HG03469 (cell line): ENCODE measurements around the gene RPEL1.
"Not testable (repeated sequence)": the region's sequence is repeated elsewhere in the genome, so short reads cannot be mapped to it uniquely, and the experiment has no call there.

Source experiments
- ATAC-seq: cut with Tn5 transposase; IDR thresholded peaks from one replicate; pipeline ENCODE4 v1.9.1; 2021; ENCODE audit warnings: mild to moderate bottlenecking, moderate library complexity, moderate number of reproducible peaks; ENCODE audit not compliant: unreplicated experiment

Gene RPEL1

DNA sequence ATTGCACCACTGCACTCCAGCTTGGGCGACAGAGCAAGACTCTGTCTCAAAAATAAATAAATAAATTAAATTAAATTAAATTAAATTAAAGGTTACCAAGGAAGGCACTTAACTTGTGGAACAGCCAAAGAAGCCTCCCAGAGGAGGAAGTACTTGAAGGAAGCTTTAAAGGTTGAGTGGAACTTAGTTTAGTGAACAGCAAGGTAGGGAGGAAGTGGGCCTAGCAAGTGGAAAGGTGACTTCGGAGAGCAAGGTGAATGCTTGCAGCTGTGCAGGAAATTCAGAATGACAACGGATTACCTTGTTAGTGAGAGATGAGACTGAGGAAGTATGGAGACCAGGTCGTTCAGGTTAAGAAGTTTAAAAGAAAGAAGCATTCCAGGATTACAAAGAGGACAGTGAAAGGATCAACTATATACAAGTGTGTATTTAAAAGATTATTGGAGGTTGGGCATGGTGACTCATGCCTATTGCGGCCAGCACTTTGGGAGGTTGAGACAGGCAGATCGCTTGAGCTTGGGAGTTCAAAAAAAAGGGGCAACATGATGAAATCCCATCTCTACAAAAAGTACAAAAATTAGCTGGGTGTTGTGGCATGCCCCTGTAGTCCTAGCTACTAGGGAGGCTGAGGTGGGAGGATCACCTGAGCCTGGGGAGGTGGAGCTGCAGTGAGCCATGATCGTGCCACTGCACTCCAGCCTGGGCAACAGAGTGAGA is 12.8 kb upstream of the RPEL1 start:
- no peak for ATAC-seq

DNA sequence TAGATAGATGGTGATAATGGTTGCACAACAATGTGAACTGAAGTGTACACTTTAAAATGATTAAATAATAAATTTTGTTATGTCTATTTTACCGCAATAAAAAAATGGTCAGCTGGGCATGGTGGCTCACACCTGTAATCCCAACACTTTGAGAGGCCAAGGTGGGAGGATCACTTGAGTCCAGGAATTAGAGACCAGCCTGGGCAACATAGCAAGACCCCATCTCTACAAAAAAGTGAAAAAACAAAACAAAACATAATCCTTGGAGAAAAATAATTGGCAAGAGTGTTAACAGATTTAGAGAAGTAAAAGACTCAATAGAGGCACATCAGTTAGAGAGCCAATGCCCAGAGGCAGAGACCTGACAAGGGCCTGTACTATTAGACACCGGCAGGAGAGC is 9.9 kb upstream of the RPEL1 start:
- no peak for ATAC-seq

DNA sequence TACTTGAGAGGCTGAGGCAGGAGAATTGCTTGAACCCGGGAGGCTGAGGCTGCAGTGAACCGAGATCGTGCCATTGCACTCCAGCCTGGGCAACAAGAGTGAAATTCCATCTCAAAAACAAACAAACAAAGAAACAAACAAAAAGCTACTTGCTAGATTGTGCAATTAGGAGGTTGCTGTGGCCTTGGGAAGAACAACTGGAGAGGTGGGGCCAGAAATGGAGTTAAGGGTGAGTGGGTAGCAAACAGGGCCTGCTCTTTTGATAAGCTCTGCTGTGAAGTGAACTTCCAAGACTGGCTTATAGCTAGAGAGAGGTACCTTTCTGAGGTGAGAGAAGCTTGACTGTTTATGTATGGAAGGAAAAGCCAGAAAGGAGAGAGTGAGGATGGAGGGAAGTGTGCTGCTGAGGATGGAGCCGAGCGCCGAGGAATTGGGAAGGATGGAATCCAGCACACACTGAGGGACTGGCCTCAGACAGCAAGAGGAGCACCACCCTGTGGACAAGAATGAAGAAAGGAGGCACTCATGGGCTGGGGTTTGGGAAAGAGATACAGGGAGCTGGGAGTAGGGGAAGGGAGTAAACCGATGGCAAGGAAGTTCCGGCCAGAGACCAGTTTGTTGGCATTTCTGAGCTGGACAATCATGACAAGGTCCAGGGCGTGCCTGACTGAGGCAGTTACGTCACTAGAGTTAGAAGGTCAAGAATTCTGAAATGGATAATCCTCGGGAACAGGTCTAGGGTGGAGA is 7.0 kb upstream of the RPEL1 start:
- ATAC-seq, result no peak

GRCh38 chr10:103241262-103242011 is 4.2 kb upstream of the RPEL1 start:
- no peak for ATAC-seq

- peak; percentile 46 for ATAC-seq
These were observed 918 bp upstream of the RPEL1 start for GRCh38 chr10:103244666-103245271.

GRCh38 chr10:103246324-103246723 is 637 bp downstream of the RPEL1 start:
- no peak for ATAC-seq

DNA sequence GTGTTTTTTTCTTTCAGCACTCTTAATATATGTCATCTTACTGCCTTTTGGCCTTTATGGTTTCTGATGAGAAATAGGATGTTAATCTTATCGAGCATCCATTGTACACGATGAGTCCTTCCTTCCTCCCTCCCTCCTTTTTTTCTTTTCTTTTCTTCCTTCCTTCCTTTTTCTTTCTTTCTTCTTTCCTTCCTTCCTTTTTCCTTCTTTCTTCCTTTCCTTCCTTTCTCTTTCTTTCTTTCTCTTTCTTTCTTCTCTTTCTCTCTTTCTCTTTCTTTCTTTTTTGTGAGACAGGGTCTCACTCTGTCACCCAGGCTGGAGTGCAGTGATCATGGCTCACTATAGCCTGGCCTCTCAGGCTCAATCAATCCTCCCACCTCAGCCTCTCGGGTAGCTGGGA is 8.4 kb downstream of the RPEL1 start:
- no peak for ATAC-seq

- ATAC-seq, result no peak
These were observed 9.0 kb downstream of the RPEL1 start for GRCh38 chr10:103254538-103255325.

GRCh38 chr10:103256613-103257012 is 10.9 kb downstream of the RPEL1 start:
- no peak for ATAC-seq

DNA sequence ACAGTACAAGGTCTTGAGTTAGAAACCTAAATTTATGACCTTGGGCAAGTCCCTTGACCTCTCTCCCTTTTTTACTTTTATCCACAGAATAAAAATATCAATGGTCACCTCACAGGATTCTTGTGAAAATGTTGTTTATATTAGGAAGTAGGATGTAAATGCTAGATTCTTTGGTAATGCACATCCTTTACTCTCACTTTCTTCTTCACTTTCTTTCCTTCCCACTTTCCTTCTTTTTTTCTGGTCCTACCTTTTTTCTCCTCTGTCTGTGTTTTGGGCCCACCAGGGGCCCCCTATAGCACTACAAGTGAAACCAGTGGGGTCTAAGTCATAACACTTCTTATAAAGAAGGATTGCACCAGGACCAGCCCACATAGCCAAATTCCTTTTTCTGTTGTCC is 12.1 kb downstream of the RPEL1 start:
- ATAC-seq, result no peak

GRCh38 chr10:103258928-103259327 is 13.2 kb downstream of the RPEL1 start:
- not testable (repeated sequence) for ATAC-seq

GRCh38 chr10:103259989-103260388 is 14.3 kb downstream of the RPEL1 start:
- no peak for ATAC-seq

GRCh38 chr10:103262229-103262628 is 16.5 kb downstream of the RPEL1 start:
- no peak for ATAC-seq

DNA sequence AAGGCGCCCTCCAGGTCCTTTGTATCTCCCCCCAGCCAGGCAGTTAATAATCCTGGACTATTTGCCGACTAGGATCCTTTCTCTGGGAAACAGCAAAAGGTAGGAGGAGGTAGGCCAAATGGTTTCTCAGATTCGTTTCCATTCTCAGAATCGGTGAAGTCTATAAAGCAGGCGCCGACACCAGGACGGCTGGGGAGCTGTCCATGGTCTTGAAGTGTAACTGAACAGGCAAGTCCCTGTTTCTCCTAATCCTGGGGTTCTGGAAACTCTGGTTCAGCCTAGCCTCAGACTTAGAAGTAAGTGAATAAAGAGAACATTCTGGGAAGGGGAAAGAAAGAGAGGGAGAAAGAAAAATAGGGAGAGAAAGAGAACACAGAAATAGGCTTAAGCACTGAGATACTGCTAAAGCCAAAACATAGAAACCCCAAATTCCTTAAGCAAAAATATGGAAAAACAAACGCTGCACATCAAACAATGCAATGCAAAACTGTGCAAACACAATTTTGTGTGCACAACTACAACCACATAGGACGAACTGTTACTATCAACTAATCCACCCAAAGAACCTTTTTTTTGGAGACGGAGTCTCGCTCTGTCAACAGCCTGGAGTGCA is 20.1 kb downstream of the RPEL1 start:
- no peak for ATAC-seq

DNA sequence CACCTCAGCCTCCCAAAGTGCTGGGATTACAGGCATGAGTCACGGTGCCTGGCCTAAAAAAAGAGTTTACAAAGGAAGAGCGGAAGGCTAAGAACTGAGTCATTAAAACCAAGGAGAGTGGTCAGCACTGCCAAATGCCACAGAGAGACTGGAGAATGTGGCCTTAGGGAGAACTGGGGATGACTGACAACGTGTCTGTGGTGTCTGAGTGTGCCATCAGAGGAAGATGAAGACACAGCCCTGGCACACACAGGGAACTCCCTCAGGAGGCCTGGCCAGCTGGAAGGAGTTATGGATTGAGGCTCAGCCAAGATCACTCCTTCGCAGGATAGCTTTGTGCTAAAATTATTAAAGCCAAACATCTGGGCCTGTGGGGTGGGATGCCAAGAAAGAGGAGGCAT is 27.4 kb downstream of the RPEL1 start:
- ATAC-seq, result no peak

DNA sequence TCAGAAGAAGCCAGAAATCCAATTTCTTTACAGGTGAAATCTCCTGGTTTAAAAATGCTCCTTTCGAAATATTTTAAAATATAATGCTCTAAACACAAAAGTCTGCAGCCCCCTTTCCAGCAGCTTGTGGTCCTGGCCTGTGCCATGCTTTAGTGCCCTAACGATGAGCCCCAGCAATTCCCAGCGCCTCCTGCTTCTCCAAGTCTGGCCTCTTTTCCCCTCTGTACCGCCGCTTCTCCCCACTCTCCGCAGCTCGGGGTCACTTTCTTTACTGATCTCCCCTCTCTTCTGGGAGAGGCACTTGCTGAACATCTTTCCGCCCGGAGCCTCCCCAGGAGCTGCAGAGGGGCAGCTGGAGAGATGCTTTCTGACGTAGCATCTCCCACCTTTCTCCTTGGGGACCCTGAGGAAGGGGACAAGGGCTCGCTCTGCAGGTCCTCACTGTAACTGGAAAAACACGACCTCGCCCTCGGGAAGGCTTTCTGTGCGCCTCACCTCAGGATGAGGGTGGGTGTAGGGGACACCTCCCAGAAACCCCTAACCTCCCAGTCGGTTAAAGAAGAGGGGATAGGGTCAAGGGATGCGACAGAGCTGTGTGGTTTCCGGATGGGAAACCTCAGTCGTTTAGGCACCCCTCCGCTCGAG is 30.7 kb downstream of the RPEL1 start:
- no peak for ATAC-seq

DNA sequence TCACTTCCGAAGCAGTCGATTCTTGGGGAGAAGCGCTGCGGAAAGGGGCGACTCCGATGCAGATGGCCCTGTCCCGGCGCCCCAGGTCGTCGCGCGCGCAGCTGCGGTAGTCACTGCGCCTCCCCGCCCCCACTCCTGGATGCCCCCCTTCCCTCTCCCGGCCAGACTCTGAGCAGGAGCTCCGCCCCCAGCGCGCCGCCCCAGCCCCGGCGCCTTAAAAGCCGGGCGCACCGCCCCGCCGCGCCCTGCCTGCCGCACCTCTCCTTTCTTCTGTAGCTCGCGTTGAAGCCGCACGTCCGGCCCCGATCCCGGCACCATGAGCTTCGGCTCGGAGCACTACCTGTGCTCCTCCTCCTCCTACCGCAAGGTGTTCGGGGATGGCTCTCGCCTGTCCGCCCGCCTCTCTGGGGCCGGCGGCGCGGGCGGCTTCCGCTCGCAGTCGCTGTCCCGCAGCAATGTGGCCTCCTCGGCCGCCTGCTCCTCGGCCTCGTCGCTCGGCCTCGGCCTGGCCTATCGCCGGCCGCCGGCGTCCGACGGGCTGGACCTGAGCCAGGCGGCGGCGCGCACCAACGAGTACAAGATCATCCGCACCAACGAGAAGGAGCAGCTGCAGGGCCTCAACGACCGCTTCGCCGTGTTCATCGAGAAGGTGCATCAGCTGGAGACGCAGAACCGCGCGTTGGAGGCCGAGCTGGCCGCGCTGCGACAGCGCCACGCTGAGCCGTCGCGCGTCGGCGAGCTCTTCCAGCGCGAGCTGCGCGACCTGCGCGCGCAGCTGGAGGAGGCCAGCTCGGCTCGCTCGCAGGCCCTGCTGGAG is 31.4 kb downstream of the RPEL1 start, which contains the start of gene INA:
Gene INA (plus strand): TSS at position 243 of the 817 bp plus-strand sequence. CDS start 74 bp downstream, at position 317.
- no peak for ATAC-seq

DNA sequence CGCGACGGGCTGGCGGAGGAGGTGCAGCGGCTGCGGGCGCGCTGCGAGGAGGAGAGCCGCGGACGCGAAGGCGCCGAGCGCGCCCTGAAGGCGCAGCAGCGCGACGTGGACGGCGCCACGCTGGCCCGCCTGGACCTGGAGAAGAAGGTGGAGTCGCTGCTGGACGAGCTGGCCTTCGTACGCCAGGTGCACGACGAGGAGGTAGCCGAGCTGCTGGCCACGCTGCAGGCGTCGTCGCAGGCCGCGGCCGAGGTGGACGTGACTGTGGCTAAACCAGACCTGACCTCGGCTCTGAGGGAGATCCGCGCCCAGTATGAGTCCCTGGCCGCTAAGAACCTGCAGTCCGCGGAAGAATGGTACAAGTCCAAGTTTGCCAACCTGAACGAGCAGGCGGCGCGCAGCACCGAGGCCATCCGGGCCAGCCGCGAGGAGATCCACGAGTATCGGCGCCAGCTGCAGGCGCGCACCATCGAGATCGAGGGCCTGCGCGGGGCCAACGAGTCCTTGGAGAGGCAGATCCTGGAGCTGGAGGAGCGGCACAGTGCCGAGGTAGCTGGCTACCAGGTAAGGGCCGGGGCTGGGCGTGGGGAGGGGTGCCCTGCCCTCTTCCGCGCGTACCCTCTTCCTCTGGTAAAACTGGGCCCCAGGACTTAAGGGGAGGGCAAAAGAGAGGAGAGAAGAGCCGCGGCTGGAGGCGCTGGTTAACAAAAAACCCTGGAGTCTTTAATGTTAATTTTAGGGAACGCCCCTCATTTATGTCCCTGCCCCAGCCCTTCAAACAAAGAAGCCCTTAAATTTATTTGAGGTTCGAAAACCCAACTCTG is 32.2 kb downstream of the RPEL1 start:
- ATAC-seq, result no peak
